H1 (cell line): ENCODE results near the gene CGN. TPM values are rescaled to one million over a fixed set of nuclear protein-coding genes. Genes with fewer than 3 reads are reported as not detected.

Experiments used
- CTCF ChIA-PET: fragments of 300-600 bp; sonication (Branson Sonifier 250); formaldehyde crosslinking; loops from one replicate; lab custom pipeline; 2021; ENCODE audit not compliant: partially characterized antibody; lab: Charles Lee
- POLR2A ChIA-PET: fragments of 300-600 bp; sonication (Branson Sonifier 250); formaldehyde crosslinking; loops from one replicate; lab custom pipeline; 2021; ENCODE audit warnings: inconsistent platforms; ENCODE audit not compliant: partially characterized antibody; lab: Charles Lee
- DNase-seq, 2 experiments: peaks; one replicate each; pipeline versions ENCODE4 v3.0.0 to v3.0.0-alpha.2; 2010 to 2022; ENCODE audit warnings: low spot score in 2 of 2, low read depth in 1 of 2, mixed read lengths in 1 of 2
- FAIRE-seq: peaks from 2 replicates; lab custom pipeline; 2011; peaks lifted over from hg19 to GRCh38; lab: Jason Lieb, UNC
- H2AFZ ChIP-seq: 2 replicates; pipeline ENCODE4 v1.8.1; 2012; ENCODE audit warnings: low read length, inconsistent platforms
- H2AK5ac ChIP-seq: 2 replicates; pipeline ENCODE4 v1.6.1; 2013; ENCODE audit warnings: low read depth, low read length
- H2BK120ac ChIP-seq: replicated peaks from 2 replicates; pipeline ENCODE3; 2013; ENCODE audit warnings: low read depth, low read length, inconsistent platforms
- H2BK12ac ChIP-seq: 2 replicates; pipeline ENCODE4 v1.6.1; 2013; ENCODE audit warnings: low read depth, low read length
- H2BK15ac ChIP-seq: 2 replicates; pipeline ENCODE4 v1.6.1; 2013; ENCODE audit warnings: low read length
- H2BK20ac ChIP-seq: 2 replicates; pipeline ENCODE4 v1.6.1; 2013; ENCODE audit warnings: low read length
- H2BK5ac ChIP-seq: 2 replicates; pipeline ENCODE4 v1.6.1; 2013; ENCODE audit warnings: low read depth, low read length
- H3K14ac ChIP-seq: 2 replicates; pipeline ENCODE4 v1.6.1; 2013; ENCODE audit warnings: inconsistent platforms; ENCODE audit not compliant: insufficient read length
- H3K18ac ChIP-seq: 2 replicates; pipeline ENCODE4 v1.6.1; 2013; ENCODE audit warnings: low read length; ENCODE audit errors: extremely low read depth
- H3K23ac ChIP-seq: 2 replicates; pipeline ENCODE4 v1.6.1; 2013; ENCODE audit warnings: inconsistent platforms; ENCODE audit not compliant: insufficient read length
- H3K23me2 ChIP-seq: 2 replicates; pipeline ENCODE4 v1.6.1; 2013; ENCODE audit warnings: low read depth, low read length
- H3K27ac ChIP-seq: 2 replicates; pipeline ENCODE4 v1.6.1; 2011; ENCODE audit warnings: low read depth, low read length, inconsistent platforms
- H3K27me3 ChIP-seq, 4 experiments: replicated peaks in 1 of 4; 1 replicate in 1 of 4; 2 replicates in 3 of 4; pipeline versions ENCODE4 v1.6.1 to v1.8.1; 2011 to 2013; ENCODE audit warnings: low read length in 3 of 4, mild to moderate bottlenecking in 3 of 4, inconsistent platforms in 2 of 4, mixed read lengths in 2 of 4, moderate library complexity in 1 of 4; ENCODE audit not compliant: control insufficient read depth in 3 of 4, insufficient read depth in 3 of 4; ENCODE audit errors: extremely low read depth in 1 of 4
- H3K36me3 ChIP-seq, 4 experiments: 2 replicates each; pipeline versions ENCODE4 v1.6.1 to v1.8.1; 2011 to 2013; ENCODE audit warnings: mild to moderate bottlenecking in 4 of 4, low read length in 3 of 4, moderate library complexity in 2 of 4, control low read depth in 1 of 4, inconsistent platforms in 1 of 4; ENCODE audit not compliant: insufficient read depth in 4 of 4, control insufficient read depth in 2 of 4
- H3K4ac ChIP-seq: replicated peaks from 2 replicates; pipeline ENCODE3; 2013; ENCODE audit warnings: low read length, low read depth, mixed read lengths, inconsistent platforms; ENCODE audit not compliant: insufficient read length
- H3K4me1 ChIP-seq, 4 experiments: replicated peaks in 1 of 4; 1 replicate in 1 of 4; 2 replicates in 3 of 4; pipeline versions ENCODE4 v1.6.1 to v1.8.1; 2011 to 2013; ENCODE audit warnings: low read length in 3 of 4, inconsistent platforms in 2 of 4, mixed read lengths in 1 of 4; ENCODE audit not compliant: insufficient read depth in 4 of 4, control insufficient read depth in 3 of 4
- H3K4me2 ChIP-seq, 2 experiments: 2 replicates each; pipeline versions ENCODE4 v1.6.1 to v1.8.1; 2011 to 2013; ENCODE audit warnings: low read depth in 2 of 2, low read length in 2 of 2, control low read depth in 1 of 2, inconsistent platforms in 1 of 2, mild to moderate bottlenecking in 1 of 2; ENCODE audit not compliant: insufficient read depth in 1 of 2
- H3K4me3 ChIP-seq, 4 experiments: fragments of 200-600, 300-600 bp in 1 of 4; sonication (generic), shearing (Covaris generic), sonication (Bioruptor Twin) in 1 of 4; 2 replicates each; pipeline versions ENCODE4 v1.5.1 to v1.8.1; 2011 to 2016; ENCODE audit warnings: low read length in 4 of 4, low read depth in 3 of 4, control low read depth in 2 of 4, inconsistent platforms in 2 of 4, mild to moderate bottlenecking in 2 of 4, mixed read lengths in 1 of 4, moderate library complexity in 1 of 4; ENCODE audit not compliant: insufficient read depth in 2 of 4; ENCODE audit errors: extremely low read depth in 1 of 4
- H3K56ac ChIP-seq: replicated peaks from 2 replicates; pipeline ENCODE3; 2013; ENCODE audit warnings: low read depth, mild to moderate bottlenecking, mixed read lengths, low read length, inconsistent platforms; ENCODE audit not compliant: insufficient read length
- H3K79me1 ChIP-seq: 2 replicates; pipeline ENCODE4 v1.6.1; 2013; ENCODE audit warnings: low read depth, low read length, control low read depth
- H3K79me2 ChIP-seq, 2 experiments: 2 replicates each; pipeline versions ENCODE4 v1.6.1 to v1.8.1; 2012 to 2013; ENCODE audit warnings: low read length in 2 of 2, mild to moderate bottlenecking in 2 of 2, inconsistent platforms in 1 of 2; ENCODE audit not compliant: insufficient read depth in 2 of 2, control insufficient read depth in 1 of 2
- H3K9ac ChIP-seq, 4 experiments: replicated peaks in 1 of 4; 1 replicate in 1 of 4; 2 replicates in 3 of 4; pipeline versions ENCODE4 v1.6.1 to v1.8.1; 2011 to 2013; ENCODE audit warnings: low read depth in 3 of 4, low read length in 3 of 4, control low read depth in 2 of 4, mild to moderate bottlenecking in 2 of 4, moderate library complexity in 2 of 4, inconsistent platforms in 1 of 4; ENCODE audit errors: extremely low read depth in 1 of 4
- H3K9me3 ChIP-seq, 2 experiments: 2 replicates each; pipeline versions ENCODE4 v1.6.1 to v1.8.1; 2012 to 2013; ENCODE audit warnings: mild to moderate bottlenecking in 2 of 2, moderate library complexity in 2 of 2, control low read depth in 1 of 2, inconsistent platforms in 1 of 2, low read depth in 1 of 2, low read length in 1 of 2, mixed read lengths in 1 of 2; ENCODE audit not compliant: insufficient read depth in 2 of 2
- H4K20me1 ChIP-seq, 2 experiments: replicated peaks in 1 of 2; 2 replicates each; pipeline versions ENCODE3 to v1.8.1; 2011 to 2013; ENCODE audit warnings: inconsistent platforms in 2 of 2, low read length in 2 of 2, mild to moderate bottlenecking in 1 of 2; ENCODE audit not compliant: insufficient read depth in 2 of 2, control insufficient read depth in 1 of 2
- H4K5ac ChIP-seq: 2 replicates; pipeline ENCODE4 v1.6.1; 2013; ENCODE audit warnings: low read length, low read depth, mixed read lengths, inconsistent platforms; ENCODE audit not compliant: insufficient read length
- H4K8ac ChIP-seq: 2 replicates; pipeline ENCODE4 v1.8.0; 2013; ENCODE audit warnings: mild to moderate bottlenecking, moderate library complexity, low read length, inconsistent platforms; ENCODE audit not compliant: insufficient read depth; ENCODE audit errors: extremely low read depth
- H4K91ac ChIP-seq: replicated peaks from 2 replicates; pipeline ENCODE3; 2013; ENCODE audit warnings: low read length, mixed read lengths, inconsistent platforms; ENCODE audit not compliant: insufficient read length
- BCL11A ChIP-seq, 2 experiments: IDR thresholded peaks; one replicate each; pipeline ENCODE4 v1.6.1; 2011; ENCODE audit warnings: low read depth in 2 of 2, low read length in 2 of 2, mild to moderate bottlenecking in 2 of 2
- CBX8 ChIP-seq: fragments of 300-800, 300-1000 bp; sonication (generic); IDR thresholded peaks from 2 replicates; pipeline ENCODE4 v1.7.1; 2016; ENCODE audit warnings: low read depth, low read length, borderline replicate concordance
- CREB1 ChIP-seq: IDR thresholded peaks from 2 replicates; pipeline ENCODE4 v1.6.1; 2012; ENCODE audit warnings: inconsistent platforms
- EZH2 ChIP-seq: fragments of 200-600 bp; sonication (generic); IDR thresholded peaks from 2 replicates; pipeline ENCODE4 v1.7.1; 2012; ENCODE audit warnings: low read depth, mild to moderate bottlenecking, moderate library complexity, low read length, inconsistent platforms; ENCODE audit not compliant: severe bottlenecking
- GABPA ChIP-seq: IDR thresholded peaks from 2 replicates; pipeline ENCODE4 v1.6.1; 2011; ENCODE audit warnings: mild to moderate bottlenecking, low read length, moderate library complexity, borderline replicate concordance; ENCODE audit not compliant: insufficient read depth
- JUND ChIP-seq: IDR thresholded peaks from 2 replicates; pipeline ENCODE4 v1.6.1; 2011; ENCODE audit warnings: mild to moderate bottlenecking, improper control_type of control experiment, low read length
- KDM1A ChIP-seq: fragments of 200-600, 300-600 bp; sonication (generic); IDR thresholded peaks from 2 replicates; pipeline ENCODE4 v1.7.1; 2016; ENCODE audit warnings: mild to moderate bottlenecking, low read length, borderline replicate concordance
- MAFK ChIP-seq: IDR thresholded peaks from 2 replicates; pipeline ENCODE4 v1.6.1; 2012; ENCODE audit warnings: low read depth, mild to moderate bottlenecking, improper control_type of control experiment, low read length
- POLR2AphosphoS5 ChIP-seq: IDR thresholded peaks from 2 replicates; pipeline ENCODE4 v1.6.1; 2011; ENCODE audit warnings: low read depth, low read length
- RFX5 ChIP-seq: IDR thresholded peaks from 2 replicates; pipeline ENCODE4 v1.6.1; 2011; ENCODE audit warnings: low read depth, low read length, improper control_type of control experiment, borderline replicate concordance
- SP2 ChIP-seq: IDR thresholded peaks from 2 replicates; pipeline ENCODE4 v1.6.1; 2012; ENCODE audit warnings: mild to moderate bottlenecking, low read length, inconsistent platforms
- SP4 ChIP-seq: IDR thresholded peaks from 2 replicates; pipeline ENCODE4 v1.6.1; 2012; ENCODE audit warnings: low read length, inconsistent platforms
- USF2 ChIP-seq: IDR thresholded peaks from 2 replicates; pipeline ENCODE4 v1.6.1; 2011; ENCODE audit warnings: low read length, improper control_type of control experiment
- ZNF274 ChIP-seq: IDR thresholded peaks from 2 replicates; pipeline ENCODE4 v1.7.0; 2012; ENCODE audit warnings: low read length, borderline replicate concordance; ENCODE audit errors: extremely low read depth
- WGBS, 2 experiments: shearing (Covaris generic) in 1 of 2; methylation state at CpG; one replicate each; pipeline versions ENCODE4 v1.1.6 to v1.1.7; 2013 to 2015; ENCODE audit warnings: low lambda C conversion rate in 2 of 2, mixed read lengths in 2 of 2, inconsistent platforms in 1 of 2, low coverage in 1 of 2, missing lambda C conversion rate in 1 of 2; ENCODE audit not compliant: insufficient replicate concordance in 2 of 2, insufficient coverage in 1 of 2, insufficient read length in 1 of 2; ENCODE audit errors: extremely low coverage in 1 of 2, missing lambda C conversion rate in 1 of 2; 5-methylcytosine and 5-hydroxymethylcytosine counted together
- polyA plus RNA-seq, 7 experiments: library from polyadenylated mRNA; depleted of rRNA in 3 of 7; stranded (reverse) in 5 of 7; unstranded in 2 of 7; fragments of >200 nt in 5 of 7; fragments of 200-250 nt in 2 of 7; gene quantifications; 1 replicate in 5 of 7; 2 replicates in 1 of 7; 4 replicates in 1 of 7; pipeline versions ENCODE4 v1.2.1 to v1.2.3, GENCODE V29; 2011 to 2013; ENCODE audit warnings: missing spikeins in 2 of 7, mixed read lengths in 2 of 7
- total RNA-seq: library from RNA; stranded (reverse); fragmentation: NEBNext Ultra II Directional; extraction: Animal tissue kit (Norgen Biotek cat#: 25700); gene quantifications from 2 replicates; pipeline ENCODE4 v1.2.1, GENCODE V29; 2021

Gene CGN
- total and polyA plus RNA-seq, 2 of the 8 experiments (the other 6 are each of a cell fraction or from before 2014, with no cell fraction given) = 15.9 to 52.7 TPM

- Histone ChIP-seq H3K4me2 (no peak overlapping the region), H3K56ac (no peak overlapping the region), H4K91ac (no peak overlapping the region), H3K4me1 (peaks cover 0 to 11% (median 2%) of the 10 kb centered on the region in 4 experiments; a peak in 3 of 7 replicates), H3K18ac (no peak overlapping the region), H3K27ac (no peak overlapping the region), H3K9me3 (no peaks in the 10 kb centered on the region), H4K8ac (no peak overlapping the region), H3K27me3 (no peaks in the 10 kb centered on the region; a peak in 2 of 7 replicates), H3K36me3 (no peaks in the 10 kb centered on the region), H2BK5ac (no peak overlapping the region), H2BK15ac (no peak overlapping the region; the same call in 1 of the 2 replicates), H4K20me1 (peaks cover 2% of the 10 kb centered on the region in 2 experiments), H2AK5ac (no peak overlapping the region), H2BK12ac (no peak overlapping the region), H2BK20ac (no peak overlapping the region), H3K4ac (no peak overlapping the region), H3K9ac (no peak overlapping the region), H2AFZ (no peak overlapping the region), H3K79me1 (no peaks in the 10 kb centered on the region), H3K23me2 (peaks cover 3% of the 10 kb centered on the region; the same call in 1 of the 2 replicates), H4K5ac (no peak overlapping the region), H3K79me2 (peaks cover 11 to 17% of the 10 kb centered on the region in 2 experiments), H2BK120ac (no peak overlapping the region), H3K23ac (no peak overlapping the region), H3K14ac (no peak overlapping the region), H3K4me3 (no peak overlapping the region)
- 84% methylated on average over 5 of the region's 5 CpGs; no CpG with 5 or more reads in 1 of the 2 experiments for WGBS, 2 experiments
- POLR2A ChIA-PET = interaction anchor here (8.2 kb wide), 1 partner anchor 12 kb away, joined by 91 read pairs; no protein-coding TSS in a partner anchor
- DNase-seq (no peak), FAIRE-seq (no peak)
- CTCF ChIA-PET = interaction anchor here (0.9 to 1.2 kb wide), 3 partner anchors 13 to 74 kb away, joined by 3 to 4 read pairs (median 4); no protein-coding TSS in a partner anchor
- TF ChIP-seq SP2 = no peak
- TF ChIP-seq JUND = no peak
- no peak for TF ChIP-seq CBX8
- no peak for TF ChIP-seq USF2
- TF ChIP-seq CREB1 = no peak
- TF ChIP-seq ZNF274 = no peak
- TF ChIP-seq EZH2 = no peak
- no peak for TF ChIP-seq GABPA
- TF ChIP-seq SP4 = no peak
- no peak for TF ChIP-seq RFX5
- TF ChIP-seq KDM1A = no peak
- TF ChIP-seq MAFK = no peak
- no peak for TF ChIP-seq BCL11A (IDR thresholded peaks at IDR 0.05; ENCODE audit: low read depth in 2 of 2, low read length in 2 of 2)
- no peak for TF ChIP-seq POLR2AphosphoS5
These were observed 49.5 kb upstream of the CGN start for GRCh38 chr1:151461694-151462093.
